Measurements from ENCODE around the gene SCML2.
"Not testable (repeated sequence)": the region's sequence is repeated elsewhere in the genome, so short reads cannot be mapped to it uniquely, and the experiment has no call there.

SCML2 gene

GRCh38 chrX:18271725-18272124 is 82.8 kb downstream of the SCML2 start:
- no peak for DNase-seq (ENCODE audit: low read depth)

DNA sequence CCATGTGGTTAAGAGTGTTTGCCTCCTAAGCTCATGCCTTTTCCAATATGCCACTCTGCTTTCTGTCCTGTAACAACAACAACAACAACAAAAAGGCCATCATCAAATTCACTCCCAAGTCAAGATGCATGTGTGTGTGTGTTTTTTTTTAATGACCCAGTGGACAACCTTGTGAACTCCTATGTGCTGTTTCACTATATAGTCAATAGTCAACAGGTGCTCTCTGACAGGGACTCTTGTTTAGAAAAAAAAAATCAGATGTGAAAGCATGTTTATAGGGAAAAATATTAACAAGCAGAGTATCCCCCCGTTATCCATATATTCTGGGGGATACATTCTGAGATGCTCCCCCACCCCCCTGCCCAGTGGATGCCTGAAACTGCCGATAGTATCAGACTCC is 83.2 kb downstream of the SCML2 start:
- no peak for DNase-seq (ENCODE audit: low read depth)

- DNase-seq (ENCODE audit: low read depth) = no peak
These were observed 99.4 kb downstream of the SCML2 start for GRCh38 chrX:18255059-18255458.

GRCh38 chrX:18252644-18253359 is 101.7 kb downstream of the SCML2 start:
- DNase-seq (ENCODE audit: low read depth) = peak; percentile 0

DNA sequence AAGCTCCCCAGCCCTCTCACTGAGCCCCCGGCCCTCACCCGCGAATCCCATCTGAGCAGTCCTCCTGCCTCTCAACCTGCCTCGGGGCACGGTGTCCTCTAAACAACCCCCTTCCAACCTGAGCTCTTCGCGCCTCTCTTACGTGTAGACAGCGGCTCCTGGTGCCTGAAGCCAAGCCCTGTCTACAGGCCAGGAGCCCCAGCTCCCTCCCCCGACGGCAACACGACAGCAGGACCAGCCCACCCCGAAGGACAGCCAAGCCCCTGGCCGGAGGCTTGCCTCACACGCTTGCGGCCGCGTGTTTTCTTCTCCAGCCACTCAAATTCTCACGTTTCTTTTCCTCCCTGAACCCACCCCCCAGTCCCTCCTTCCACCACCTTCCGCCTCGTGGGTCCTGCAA is 124.8 kb downstream of the SCML2 start:
- DNase-seq (ENCODE audit: low read depth) = not testable (repeated sequence)

DNA sequence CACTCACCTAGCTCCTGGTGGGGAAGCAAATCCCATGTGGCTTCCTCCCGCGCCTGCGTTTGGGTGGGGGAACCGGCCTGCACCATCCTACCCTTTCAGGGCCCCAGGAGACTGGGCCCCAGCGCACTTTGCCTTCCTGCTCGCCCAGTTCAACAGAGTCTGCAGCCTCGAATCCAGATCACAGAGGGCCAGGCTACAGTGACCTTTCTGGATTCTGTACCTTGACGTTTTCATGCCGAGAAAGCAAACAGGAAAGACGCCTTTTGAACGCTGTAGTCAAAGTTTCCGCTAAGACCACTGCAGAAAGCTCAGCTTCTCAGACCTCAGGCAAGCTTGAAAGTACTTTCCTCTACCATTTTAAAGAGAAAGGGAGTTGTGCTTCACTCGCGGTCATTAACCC is 126.4 kb downstream of the SCML2 start:
- DNase-seq (ENCODE audit: low read depth) = no peak

GRCh38 chrX:18227458-18227857 is 127.0 kb downstream of the SCML2 start:
- no peak for DNase-seq (ENCODE audit: low read depth)

DNA sequence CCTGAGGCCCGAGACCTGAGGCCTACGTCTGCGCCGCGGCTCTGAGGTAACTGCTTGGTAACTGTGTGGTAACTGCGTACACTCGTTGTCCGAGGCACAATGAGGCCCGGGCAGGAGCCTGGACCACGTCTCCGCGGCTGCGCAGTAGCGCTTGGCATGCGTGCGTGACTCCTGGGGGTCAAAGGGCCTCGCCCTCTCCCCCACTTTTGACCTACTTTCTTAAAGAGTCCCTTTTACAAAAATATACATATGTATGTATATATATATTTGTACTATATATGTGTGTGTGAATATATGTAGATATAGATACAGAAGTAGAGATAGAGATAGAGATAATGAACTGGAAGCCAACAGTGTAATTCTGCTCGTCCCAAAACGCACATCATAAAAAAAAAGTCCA is 133.7 kb downstream of the SCML2 start, which contains the start of gene BEND2:
Gene BEND2, minus strand, starts transcription at position 101 of the 400 bp plus-strand sequence. CDS start 136 bp downstream, outside the sequence.
- no peak for DNase-seq (ENCODE audit: low read depth)

GRCh38 chrX:18210470-18210869 is 144.0 kb downstream of the SCML2 start:
- peak; percentile 5 for DNase-seq (ENCODE audit: low read depth)

DNA sequence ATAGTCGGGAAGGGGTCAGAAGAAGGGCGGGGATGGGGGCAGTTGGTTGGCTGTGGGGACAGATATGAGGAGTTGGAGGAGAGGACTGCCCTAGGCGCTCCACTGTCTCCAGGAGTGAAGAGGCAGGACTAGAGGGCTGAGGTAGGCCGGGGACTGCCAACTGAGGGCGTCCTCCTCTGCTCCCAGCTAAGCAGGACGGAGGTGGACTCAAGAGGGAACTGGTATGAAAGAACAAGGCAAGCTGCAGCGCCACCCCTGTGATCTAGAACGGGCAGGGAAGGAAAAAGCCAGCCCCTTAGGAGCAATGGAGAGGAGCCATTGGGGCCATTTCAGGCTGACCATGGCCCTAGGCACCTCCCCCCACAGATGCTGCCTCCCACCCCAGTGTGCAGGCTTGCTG is 147.8 kb downstream of the SCML2 start:
- DNase-seq (ENCODE audit: low read depth) = no peak

DNA sequence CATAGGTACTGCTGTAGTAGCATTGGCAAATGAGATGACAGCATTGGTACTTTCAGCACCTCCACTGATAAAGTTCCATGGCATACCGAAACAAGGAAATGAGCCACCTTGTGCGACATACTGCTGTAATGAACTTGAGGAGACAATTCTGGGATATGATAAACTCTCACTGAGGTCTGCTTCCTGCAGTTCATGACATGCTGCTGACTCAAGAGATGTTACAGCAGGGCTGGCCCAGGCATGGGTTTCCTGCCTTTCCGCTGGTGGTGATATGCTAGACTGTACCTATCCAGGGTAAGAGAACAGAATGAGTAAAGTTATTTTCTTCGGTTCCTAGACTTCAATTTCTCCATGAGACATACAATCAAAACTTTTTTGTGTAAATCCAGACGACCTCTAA is 150.9 kb downstream of the SCML2 start:
- peak; percentile 16 for DNase-seq (ENCODE audit: low read depth)

DNA sequence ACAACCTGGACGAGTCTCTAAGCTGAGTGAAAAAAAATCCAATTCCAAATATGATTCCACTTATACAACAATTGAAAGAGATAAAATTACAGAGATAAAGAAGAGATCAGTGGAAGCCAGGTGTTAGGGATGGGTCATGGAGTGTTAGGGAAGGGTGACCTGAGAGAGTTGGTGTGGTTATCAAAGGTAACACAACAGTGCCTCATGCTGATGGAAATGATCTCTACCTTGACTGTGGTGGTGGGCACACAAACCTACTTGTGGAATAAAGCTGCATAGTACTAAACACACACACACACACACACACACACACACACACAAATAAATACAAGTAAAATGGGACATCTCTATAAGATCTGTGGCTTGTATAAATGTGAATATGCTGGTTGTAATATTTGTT is 159.8 kb downstream of the SCML2 start:
- DNase-seq (ENCODE audit: low read depth) = no peak
